NCI-H69 (cell line): Measurements from ENCODE around the gene GNB4.

Experiments used
- DNase-seq: peaks from one replicate; lab custom pipeline; 2025; lab: John Stamatoyannopoulos, UW

The GNB4 gene

GRCh38 chr3:179436517-179436916 is 14.8 kb downstream of the GNB4 start:
- DNase-seq: no peak

GRCh38 chr3:179432451-179432850 is 18.8 kb downstream of the GNB4 start:
- DNase-seq: no peak

- no peak for DNase-seq
Measured at GRCh38 chr3:179432021-179432420, 19.2 kb downstream of the GNB4 start.

DNA sequence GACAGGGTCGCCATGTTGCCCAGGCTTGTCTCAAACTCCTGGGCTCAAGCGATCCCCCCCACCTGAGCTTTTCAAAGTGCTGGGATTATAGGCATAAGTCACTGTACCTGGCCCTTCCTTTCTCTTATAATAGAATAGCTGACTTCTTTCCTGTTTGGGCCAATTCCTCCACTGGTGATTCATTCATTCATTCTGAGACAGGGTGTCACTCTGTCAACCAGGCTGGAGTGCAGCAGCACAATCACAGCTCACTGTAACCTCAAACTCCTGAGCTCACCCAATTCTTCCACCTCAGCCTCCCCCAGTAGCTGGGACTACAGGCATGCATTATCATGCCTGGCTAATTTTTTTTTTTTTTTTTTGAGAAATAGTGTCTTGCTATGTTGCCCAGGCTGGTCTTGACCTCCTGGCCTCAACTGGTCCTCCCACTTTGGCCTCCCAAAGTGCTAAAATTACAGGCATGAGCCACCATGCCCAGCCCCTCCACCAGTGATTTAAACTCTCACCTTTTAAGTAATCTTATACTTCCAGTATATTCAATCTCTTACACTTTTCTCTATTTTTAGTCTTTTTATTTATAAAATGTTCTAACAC is 20.9 kb downstream of the GNB4 start:
- DNase-seq: no peak

GRCh38 chr3:179428876-179429548 is 22.3 kb downstream of the GNB4 start:
- no peak for DNase-seq

DNA sequence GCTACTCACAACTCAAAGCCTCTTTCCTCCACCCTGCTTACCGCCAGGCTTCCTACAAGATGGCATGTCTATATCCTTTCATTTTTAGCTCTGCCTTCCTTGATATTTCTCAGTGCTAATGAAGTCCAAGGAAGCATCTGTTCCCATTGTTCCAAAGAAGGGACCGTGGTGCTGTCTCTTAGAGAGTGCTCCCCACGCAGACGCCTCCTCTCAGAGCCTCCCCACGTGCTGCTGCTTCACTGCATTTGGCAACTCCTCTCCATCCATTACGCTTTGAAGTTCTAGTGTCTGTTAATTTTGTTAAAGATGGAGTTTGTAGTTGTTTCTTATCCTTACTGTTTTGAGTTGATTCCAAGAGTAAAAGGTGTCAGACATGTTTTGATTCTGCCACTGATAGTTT is 26.2 kb downstream of the GNB4 start:
- DNase-seq: no peak

DNA sequence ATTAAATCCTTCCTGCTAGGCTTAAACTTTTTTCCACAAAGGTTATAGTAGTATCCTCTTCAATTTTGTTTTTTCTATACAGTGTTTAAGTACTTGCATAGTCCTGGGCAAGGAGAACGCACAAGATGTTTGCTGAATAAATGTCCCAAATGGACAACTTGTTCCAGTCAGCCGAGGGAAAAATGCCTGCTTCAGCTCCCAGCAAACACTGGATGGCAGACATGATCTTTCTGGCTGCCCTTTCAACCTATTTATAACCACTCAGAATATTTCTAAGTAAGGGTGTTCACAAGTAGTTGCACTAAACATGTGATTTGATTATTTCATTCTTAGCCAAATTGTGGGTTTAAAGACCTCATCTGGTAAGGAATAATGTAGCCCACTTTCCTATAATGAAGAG is 29.8 kb downstream of the GNB4 start:
- DNase-seq: peak; percentile 32

GRCh38 chr3:179418610-179419009 is 32.7 kb downstream of the GNB4 start:
- DNase-seq: no peak

- DNase-seq: no peak
Measured at GRCh38 chr3:179416681-179417080, 34.6 kb downstream of the GNB4 start.

DNA sequence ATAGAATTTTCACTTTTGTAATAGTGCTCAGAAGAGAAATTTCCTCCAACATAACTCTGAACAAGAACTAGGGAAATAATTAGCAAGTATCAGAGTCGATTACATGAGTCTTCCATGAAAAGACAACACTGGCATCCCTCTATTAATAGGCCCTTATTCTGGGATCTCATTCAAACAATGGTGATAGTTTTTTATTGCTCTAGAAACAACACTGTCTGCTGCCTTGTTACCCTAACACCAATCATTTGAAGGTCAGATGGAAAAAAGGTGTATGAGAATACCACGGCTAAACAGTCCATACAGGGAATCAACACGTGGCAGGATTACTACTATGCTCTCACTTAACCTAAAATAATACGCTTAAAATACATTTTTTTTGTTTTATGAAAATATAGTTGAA is 35.9 kb downstream of the GNB4 start:
- no peak for DNase-seq

DNA sequence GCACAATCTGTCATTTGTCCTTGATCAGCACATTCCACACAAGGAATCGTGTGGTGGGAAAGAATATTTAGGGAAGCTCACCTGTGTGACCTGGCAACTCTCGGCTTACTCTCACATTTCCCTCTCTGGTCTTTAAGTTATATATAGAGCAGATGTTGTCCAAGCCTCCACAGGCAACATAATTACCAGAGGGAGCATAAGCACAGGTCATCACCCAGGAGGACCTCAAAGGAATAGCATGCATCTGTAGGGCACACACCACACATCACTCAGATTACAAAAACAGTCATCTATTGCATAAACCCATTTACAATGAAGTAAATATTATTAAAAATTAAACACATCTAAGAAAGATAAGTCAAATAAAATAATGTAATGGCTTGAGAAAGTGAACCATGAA is 36.5 kb downstream of the GNB4 start:
- peak; percentile 28 for DNase-seq

GRCh38 chr3:179410999-179411398 is 40.3 kb downstream of the GNB4 start:
- DNase-seq: no peak

DNA sequence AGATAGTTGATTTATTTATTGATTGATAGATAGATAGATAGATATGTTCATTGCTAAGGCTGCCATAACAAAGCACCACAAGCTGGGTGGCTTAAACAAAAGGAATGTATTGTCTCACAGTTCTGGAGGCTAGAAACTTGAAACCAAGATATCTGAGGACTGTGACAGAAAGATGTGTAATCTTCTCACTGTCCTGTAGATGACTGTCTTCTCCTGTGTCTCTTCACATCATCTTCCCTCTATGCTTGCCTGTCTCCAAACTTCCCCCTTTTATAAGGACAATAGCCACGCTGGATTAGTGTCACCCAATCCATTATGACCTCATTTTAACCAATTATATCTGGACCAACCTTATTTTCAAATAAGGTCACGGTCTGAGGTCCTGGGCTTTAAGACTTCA is 40.9 kb downstream of the GNB4 start:
- DNase-seq: no peak

DNA sequence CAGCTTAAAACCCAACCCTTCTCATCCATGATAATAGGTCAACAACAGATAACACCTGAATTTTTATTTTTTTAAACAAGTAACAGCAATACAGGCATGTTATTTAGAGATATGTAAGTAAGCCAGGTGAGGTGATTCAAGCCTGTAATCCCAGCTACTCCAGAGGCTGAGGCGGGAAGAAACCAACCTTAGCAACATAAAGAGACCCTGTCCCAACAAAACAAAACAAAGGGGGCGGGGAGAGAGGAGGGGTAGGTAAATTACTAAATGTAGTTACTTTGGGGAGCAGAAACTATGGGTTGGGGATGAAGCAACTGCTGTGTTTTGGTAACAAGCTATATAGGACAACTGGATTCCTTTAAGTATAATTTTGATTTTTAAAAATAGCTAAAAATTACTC is 47.0 kb downstream of the GNB4 start:
- DNase-seq: no peak

DNA sequence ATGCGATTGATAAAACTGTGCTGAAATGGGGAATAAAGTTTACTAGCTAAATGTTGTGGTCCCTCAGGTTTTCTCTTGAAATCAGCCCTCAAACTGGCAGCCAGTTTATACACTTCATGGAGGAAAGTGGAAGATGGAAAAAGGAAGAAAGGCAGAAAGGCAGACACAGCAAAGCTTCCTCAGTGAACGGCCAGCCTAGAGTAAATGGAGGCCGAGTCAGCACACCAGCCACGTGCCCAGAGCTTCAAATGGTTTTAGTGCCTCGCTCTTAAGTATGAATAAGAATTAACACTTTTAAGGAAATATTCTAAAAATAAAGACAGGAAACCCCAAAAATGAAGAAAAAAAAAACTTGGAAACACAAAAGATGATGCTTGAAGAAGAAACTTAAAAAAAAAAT is 48.3 kb downstream of the GNB4 start:
- no peak for DNase-seq

DNA sequence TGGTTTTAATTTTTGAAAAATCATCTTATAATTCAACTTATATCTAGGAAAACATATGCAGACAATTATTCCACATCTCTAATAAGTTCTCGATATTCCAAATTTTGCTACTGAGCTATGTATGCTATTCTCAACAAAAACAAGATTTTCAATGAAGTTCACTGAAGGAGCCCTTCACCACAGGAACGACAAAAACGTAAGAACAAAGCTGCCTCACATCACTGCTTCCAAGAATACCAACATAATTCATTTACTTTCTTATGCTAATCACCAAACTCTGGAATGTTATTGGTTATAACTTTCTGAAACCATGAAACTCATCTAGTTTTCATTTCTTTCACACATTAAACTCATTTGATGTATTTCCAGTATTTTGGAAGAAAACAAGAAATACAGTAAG is 49.7 kb downstream of the GNB4 start:
- no peak for DNase-seq

GRCh38 chr3:179398574-179399231 is 52.6 kb downstream of the GNB4 start:
- no peak for DNase-seq

GRCh38 chr3:179391906-179392305 is 59.4 kb downstream of the GNB4 start:
- DNase-seq: no peak

- DNase-seq: no peak
Measured at GRCh38 chr3:179376474-179376873, 74.8 kb downstream of the GNB4 start.

DNA sequence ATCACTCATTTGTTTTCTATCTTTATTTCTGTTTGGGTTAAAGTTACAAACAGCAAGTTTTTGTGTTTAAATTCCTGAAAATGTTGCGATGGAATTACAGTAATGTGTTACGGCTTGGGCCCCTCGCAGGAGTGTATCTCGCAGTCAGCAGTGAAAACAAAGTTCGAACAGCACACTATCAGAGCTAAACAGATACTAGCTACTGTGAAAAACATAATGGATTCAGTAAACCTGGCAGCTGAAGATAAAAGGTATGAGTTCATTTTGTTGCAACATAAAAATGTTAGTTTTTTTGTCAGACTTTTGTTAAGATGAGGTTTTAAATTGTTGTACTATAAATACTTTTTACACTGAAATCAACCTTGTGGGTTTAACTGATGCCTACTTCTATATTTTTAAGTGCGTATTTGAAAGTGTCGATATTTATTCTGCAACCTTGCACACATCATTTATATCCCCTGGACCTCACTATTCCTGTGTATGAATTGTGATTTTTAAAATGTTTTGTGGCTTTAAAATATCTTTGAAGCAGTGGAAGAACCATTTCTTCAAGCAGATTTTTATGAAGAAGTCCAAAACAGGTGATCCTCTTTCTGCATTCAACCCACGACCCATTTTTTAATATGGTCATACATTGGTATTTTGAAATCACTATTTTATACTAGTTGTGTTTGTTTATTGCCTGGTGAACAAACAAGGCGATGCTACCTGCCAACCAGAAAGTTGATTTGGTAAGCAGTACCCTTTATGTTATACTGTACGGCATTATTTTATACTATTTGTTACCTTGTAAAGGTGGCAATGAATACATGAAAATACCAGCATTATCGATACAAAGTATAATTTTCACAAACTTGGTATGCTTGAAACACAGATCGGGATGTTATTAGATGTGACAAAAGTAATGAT is 75.9 kb downstream of the GNB4 start:
- no peak for DNase-seq

DNA sequence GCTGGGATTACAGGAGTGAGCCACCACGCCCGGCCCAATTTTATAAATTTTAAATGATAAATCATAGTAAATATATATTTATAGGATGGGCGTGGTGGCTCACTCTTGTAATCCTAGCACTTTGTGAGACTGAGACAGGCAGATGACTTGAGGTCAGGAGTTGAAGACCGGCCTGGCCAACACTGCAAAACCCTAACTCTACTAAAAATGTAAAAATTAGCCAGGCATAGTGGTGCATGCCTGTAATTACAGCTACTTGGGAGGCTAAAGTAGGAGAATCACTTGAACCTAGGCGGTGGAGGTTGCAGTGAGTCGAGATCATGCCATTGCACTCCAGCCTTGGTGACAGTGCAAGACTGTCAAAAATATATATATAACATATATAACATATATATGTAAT is 77.3 kb downstream of the GNB4 start:
- no peak for DNase-seq

GRCh38 chr3:179369621-179370020 is 81.6 kb downstream of the GNB4 start:
- no peak for DNase-seq

GRCh38 chr3:179363332-179363731 is 87.9 kb downstream of the GNB4 start:
- no peak for DNase-seq
